ENCODE measurements around the gene NEK1. TPM values are rescaled to one million over a fixed set of nuclear protein-coding genes. Genes with fewer than 3 reads are reported as not detected.
"Not testable (repeated sequence)": the region's sequence is repeated elsewhere in the genome, so short reads cannot be mapped to it uniquely, and the experiment has no call there.

NEK1 gene
- total RNA-seq, 3 donors from 2014 or later: 8.2 to 16.6 (median 10.8) TPM

GRCh38 chr4:169530048-169530447, 82.3 kb downstream of the NEK1 start:
- no peak for TF ChIP-seq CTCF (IDR thresholded peaks at IDR 0.05)

GRCh38 chr4:169523796-169524195, 88.6 kb downstream of the NEK1 start:
- intact Hi-C loops (cut with DNase I, micrococcal nuclease): no loop called here
- Histone ChIP-seq H3K9me3 (no peaks in the 10 kb centered on the region), H3K4me1 (ENCODE audit: low read depth) (no peaks in the 10 kb centered on the region), H3K36me3 (ENCODE audit: low read depth) (no peaks in the 10 kb centered on the region), H3K4me3 (no peak overlapping the region)
- ATAC-seq (no peak), DNase-seq (no peak)
- TF ChIP-seq CTCF (IDR thresholded peaks at IDR 0.05): no peak

More at GRCh38 chr4:169530048-169530447, 82.3 kb downstream of the NEK1 start:
- Histone ChIP-seq H3K4me3 (no peak overlapping the region), H3K36me3 (ENCODE audit: low read depth) (no peaks in the 10 kb centered on the region), H3K4me1 (ENCODE audit: low read depth) (no peaks in the 10 kb centered on the region), H3K9me3 (no peaks in the 10 kb centered on the region)
- intact Hi-C loops (cut with DNase I, micrococcal nuclease): no loop called here
- DNase-seq (no peak), ATAC-seq (no peak)

- ATAC-seq: no peak
- no peaks in the 10 kb centered on the region for H3K9me3 ChIP-seq
Measured at GRCh38 chr4:169510617-169511016, 101.8 kb downstream of the NEK1 start.

GRCh38 chr4:169506903-169507302, 105.5 kb downstream of the NEK1 start:
- no peak for ATAC-seq
- no peak for TF ChIP-seq CTCF (IDR thresholded peaks at IDR 0.05)
- H3K36me3 ChIP-seq (ENCODE audit: low read depth): no peaks in the 10 kb centered on the region
- H3K9me3 ChIP-seq: peaks cover 8% of the 10 kb centered on the region
- H3K4me1 ChIP-seq (ENCODE audit: low read depth): no peaks in the 10 kb centered on the region
- intact Hi-C loops (cut with DNase I, micrococcal nuclease): no loop called here
- H3K4me3 ChIP-seq: no peak overlapping the region
- no peak for DNase-seq

More at GRCh38 chr4:169510617-169511016, 101.8 kb downstream of the NEK1 start:
- Histone ChIP-seq H3K4me1 (ENCODE audit: low read depth) (no peaks in the 10 kb centered on the region), H3K36me3 (ENCODE audit: low read depth) (no peaks in the 10 kb centered on the region), H3K4me3 (no peak overlapping the region)
- intact Hi-C loops (cut with DNase I, micrococcal nuclease): no loop called here
- DNase-seq: no peak
- no peak for TF ChIP-seq CTCF (IDR thresholded peaks at IDR 0.05)

- H3K4me3 ChIP-seq; H3K4me1 ChIP-seq (ENCODE audit: low read depth); DNase-seq; ATAC-seq; intact Hi-C loops (cut with DNase I, micrococcal nuclease); H3K36me3 ChIP-seq (ENCODE audit: low read depth): not testable (repeated sequence)
- H3K9me3 ChIP-seq: peaks cover 13% of the 10 kb centered on the region
Measured at GRCh38 chr4:169499907-169500306, 112.5 kb downstream of the NEK1 start.

GRCh38 chr4:169494234-169494633, 118.1 kb downstream of the NEK1 start:
- H3K4me3 ChIP-seq; intact Hi-C loops (cut with DNase I, micrococcal nuclease); ATAC-seq; DNase-seq; H3K36me3 ChIP-seq (ENCODE audit: low read depth); H3K4me1 ChIP-seq (ENCODE audit: low read depth); H3K9me3 ChIP-seq: not testable (repeated sequence)

GRCh38 chr4:169493164-169493524, 119.2 kb downstream of the NEK1 start:
- DNase-seq (no peak), ATAC-seq (no peak)
- no peak for TF ChIP-seq CTCF (IDR thresholded peaks at IDR 0.05)
- peaks cover 8% of the 10 kb centered on the region for H3K9me3 ChIP-seq
- intact Hi-C loops (cut with DNase I, micrococcal nuclease): no loop called here
- H3K4me1 ChIP-seq (ENCODE audit: low read depth): no peaks in the 10 kb centered on the region
- H3K4me3 ChIP-seq: no peak overlapping the region
- no peaks in the 10 kb centered on the region for H3K36me3 ChIP-seq (ENCODE audit: low read depth)
